CD4-positive, alpha-beta T cell (primary cell): Measurements from ENCODE around the gene BICDL1. TPM values are rescaled to one million over a fixed set of nuclear protein-coding genes. Genes with fewer than 3 reads are reported as not detected.

Experiments
- ATAC-seq: fragments of 200-7000 bp; cut with Tn5 transposase; one replicate; pipeline ENCODE4 v1.10.0; 2022; ENCODE audit warnings: mild to moderate bottlenecking; ENCODE audit not compliant: poor library complexity
- CTCF ChIA-PET: fragments of 350-600 bp; sonication (Branson Sonifier 250); formaldehyde crosslinking; loops from one replicate; lab custom pipeline; 2021; ENCODE audit warnings: antibody characterized with exemption, inconsistent platforms; lab: Charles Lee
- POLR2A ChIA-PET: fragments of 350-600 bp; sonication (Branson Sonifier 250); formaldehyde crosslinking; loops from one replicate; lab custom pipeline; 2021; ENCODE audit warnings: antibody characterized with exemption, inconsistent platforms; lab: Charles Lee
- DNase-seq, 14 experiments: peaks; one replicate each; pipeline ENCODE4 v3.0.0-alpha.2; 2013 to 2020; ENCODE audit warnings: mixed read lengths in 2 of 14
- H3K27ac ChIP-seq, 2 donors: one replicate each; pipeline versions ENCODE4 v1.5.1 to v1.7.0; 2013; ENCODE audit warnings: low read length in 2 of 2, low read depth in 1 of 2, mild to moderate bottlenecking in 1 of 2
- H3K27me3 ChIP-seq, 2 experiments: 1 replicate in 1 of 2; 2 replicates in 1 of 2; pipeline versions ENCODE4 v1.6.1 to v1.7.0; 2013; ENCODE audit warnings: low read length in 2 of 2, control low read depth in 1 of 2, mild to moderate bottlenecking in 1 of 2, moderate library complexity in 1 of 2; ENCODE audit not compliant: insufficient read depth in 2 of 2, control insufficient read depth in 1 of 2
- H3K36me3 ChIP-seq: one replicate; pipeline ENCODE4 v1.6.1; 2013; ENCODE audit warnings: low read length, control low read depth; ENCODE audit not compliant: insufficient read depth
- H3K4me1 ChIP-seq: one replicate; pipeline ENCODE4 v1.6.1; 2013; ENCODE audit warnings: low read length, control low read depth; ENCODE audit not compliant: insufficient read depth
- H3K4me3 ChIP-seq: one replicate; pipeline ENCODE4 v1.5.1; 2013; ENCODE audit warnings: mild to moderate bottlenecking, low read length, moderate library complexity
- H3K9me3 ChIP-seq, 2 experiments: 1 replicate in 1 of 2; 2 replicates in 1 of 2; pipeline versions ENCODE4 v1.6.1 to v1.7.0; 2013; ENCODE audit warnings: low read length in 2 of 2, mild to moderate bottlenecking in 2 of 2, control low read depth in 1 of 2, moderate library complexity in 1 of 2; ENCODE audit not compliant: control insufficient read depth in 1 of 2, insufficient read depth in 1 of 2
- H3K27ac Mint-ChIP-seq: one replicate; pipeline ENCODE4 v1.8.0; 2020; ENCODE audit warnings: mixed read lengths
- H3K27me3 Mint-ChIP-seq: one replicate; pipeline ENCODE4 v1.8.0; 2021; ENCODE audit warnings: mixed read lengths
- H3K36me3 Mint-ChIP-seq: one replicate; pipeline ENCODE4 v1.8.0; 2021; ENCODE audit warnings: low read depth, mixed read lengths
- H3K4me1 Mint-ChIP-seq: one replicate; pipeline ENCODE4 v1.8.0; 2021; ENCODE audit warnings: low read depth, mixed read lengths
- H3K4me3 Mint-ChIP-seq: one replicate; pipeline ENCODE4 v1.8.0; 2020; ENCODE audit warnings: mild to moderate bottlenecking, mixed read lengths
- H3K9me3 Mint-ChIP-seq: one replicate; pipeline ENCODE4 v1.8.0; 2020; ENCODE audit warnings: mixed read lengths
- intact Hi-C, 2 experiments: fragments of 100-400 bp; cut with DNase I in 1 of 2; cut with micrococcal nuclease in 1 of 2; formaldehyde crosslinking; loops; one replicate each; pipeline versions ENCODE4 v1.15.1 to v1.9.0; 2023 to 2025; cut with DNase I, micrococcal nuclease
- polyA plus RNA-seq, 2 donors: library from polyadenylated mRNA; unstranded; fragments of 120-200 nt; gene quantifications; one replicate each; pipeline ENCODE4 v1.2.1, GENCODE V29; 2013
- total RNA-seq, 174 experiments: library from RNA in 2 of 174; stranded (reverse) in 2 of 174; gene quantifications; one replicate each; pipeline ENCODE4 v1.2.3 and lab custom pipeline; 2021 to 2026
- TF ChIP-seq, protein P1 (sequence below): fragments of 200-600 bp; IDR thresholded peaks from one replicate; pipeline ENCODE4 v1.8.0; 2022; ENCODE audit warnings: antibody characterized with exemption, mild to moderate bottlenecking

Gene BICDL1, protein sequence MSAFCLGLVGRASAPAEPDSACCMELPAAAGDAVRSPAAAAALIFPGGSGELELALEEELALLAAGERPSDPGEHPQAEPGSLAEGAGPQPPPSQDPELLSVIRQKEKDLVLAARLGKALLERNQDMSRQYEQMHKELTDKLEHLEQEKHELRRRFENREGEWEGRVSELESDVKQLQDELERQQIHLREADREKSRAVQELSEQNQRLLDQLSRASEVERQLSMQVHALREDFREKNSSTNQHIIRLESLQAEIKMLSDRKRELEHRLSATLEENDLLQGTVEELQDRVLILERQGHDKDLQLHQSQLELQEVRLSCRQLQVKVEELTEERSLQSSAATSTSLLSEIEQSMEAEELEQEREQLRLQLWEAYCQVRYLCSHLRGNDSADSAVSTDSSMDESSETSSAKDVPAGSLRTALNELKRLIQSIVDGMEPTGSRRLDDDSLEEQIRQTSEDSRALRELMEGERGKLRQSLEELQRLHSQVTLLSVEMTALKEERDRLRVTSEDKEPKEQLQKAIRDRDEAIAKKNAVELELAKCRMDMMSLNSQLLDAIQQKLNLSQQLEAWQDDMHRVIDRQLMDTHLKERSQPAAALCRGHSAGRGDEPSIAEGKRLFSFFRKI
- 100 to 1,000 TPM; 143 to 146 TPM for total RNA-seq
- 48.8 TPM for polyA plus RNA-seq (2013, experiment 1 of 2)
- 64.2 TPM for polyA plus RNA-seq (2013, experiment 2 of 2)
- total RNA-seq (lab: John Stamatoyannopoulos, UW) = 43.3 to 922 (median 262) reads per million in 172 experiments

DNA sequence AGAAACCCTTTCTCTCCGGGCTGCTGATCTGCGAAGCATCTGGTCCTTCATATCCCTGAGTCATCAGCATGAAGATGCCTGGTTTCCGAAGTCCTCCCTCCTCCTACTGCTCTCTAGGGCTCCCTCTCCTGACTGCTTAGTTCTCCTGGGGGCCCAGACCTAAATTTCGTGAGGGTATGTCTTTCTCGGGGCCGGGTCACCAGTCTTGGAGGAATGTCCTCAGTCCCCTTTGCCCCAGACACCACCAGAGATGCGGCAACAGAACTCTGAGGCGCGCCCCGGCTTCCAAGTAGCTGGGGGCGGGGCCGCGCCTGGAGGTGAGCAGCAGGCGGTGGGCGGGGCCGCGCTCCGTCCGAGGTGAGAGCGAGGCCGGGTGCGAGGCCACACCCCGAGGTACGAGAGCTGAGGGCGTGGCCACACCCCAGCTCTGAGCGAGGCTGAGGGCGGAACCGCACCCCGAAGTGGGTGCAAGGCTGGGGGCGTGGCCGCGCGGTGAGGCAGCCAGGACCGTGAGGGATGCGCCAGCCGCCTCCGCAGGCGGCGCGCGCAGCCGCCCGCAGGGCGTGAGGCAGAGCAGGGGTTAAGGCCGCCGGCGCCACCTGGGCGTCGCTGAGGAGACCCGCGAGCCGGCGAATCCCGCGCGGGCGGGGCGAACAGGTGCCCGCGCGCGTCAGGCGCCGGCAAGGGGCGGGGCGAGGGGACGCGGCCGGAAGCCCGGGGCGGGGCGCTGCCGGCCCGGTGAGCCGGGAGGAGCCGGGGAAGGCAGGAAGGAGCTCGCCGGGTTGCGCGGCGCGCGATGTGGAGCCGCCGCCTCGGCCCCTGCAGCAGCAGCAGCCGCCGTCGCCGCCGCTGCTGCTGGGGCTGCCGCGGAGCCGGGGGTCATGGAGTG, at the start of gene BICDL1:
BICDL1 (plus strand) TSS at position 765 of the 889 bp plus-strand sequence. CDS start 633 bp downstream, outside the sequence.
- peak within 1 kb of the TSS; percentile 95 for H3K4me3 Mint-ChIP-seq
- ChIA-PET POLR2A (interaction anchor here (0.6 to 3.5 kb wide), 33 partner anchors 10 to 698 kb away, joined by 3 to 106 read pairs (median 5); partner anchors contain the start of genes PXN, RAB35, RNU4-1 and RNU4-2), CTCF (interaction anchor here (0.8 to 4.4 kb wide), 15 partner anchors 9 to 277 kb away, joined by 3 to 33 read pairs (median 4); partner anchors contain the start of genes PXN, RAB35 and RPLP0)
- H3K27me3 Mint-ChIP-seq = no peaks in the 10 kb centered on the region
- no peaks in the 10 kb centered on the region for H3K27me3 ChIP-seq
- intact Hi-C loops = loop anchor here (1.0 to 10.0 kb wide), 6 partner anchors 24 to 206 kb away; partner anchors contain the start of genes GCN1 (in 1 of the 2) and RAB35 (in 1 of the 2)
- H3K27ac Mint-ChIP-seq = peak within 1 kb of the TSS; percentile 97
- H3K36me3 Mint-ChIP-seq = peaks cover 36% of the 10 kb centered on the region
- peaks cover 11% of the 10 kb centered on the region for H3K36me3 ChIP-seq
- peaks cover 39% of the 10 kb centered on the region for H3K4me1 Mint-ChIP-seq
- H3K9me3 Mint-ChIP-seq = no peaks in the 10 kb centered on the region
- ATAC-seq (peak; percentile 80), DNase-seq (peak; percentile 94 to 100 (median 98))
- H3K9me3 ChIP-seq = no peaks in the 10 kb centered on the region
- H3K4me3 ChIP-seq = peak within 1 kb of the TSS; percentile 70
- H3K27ac ChIP-seq = peak within 1 kb of the TSS; percentile 76 to 90
- peaks cover 24% of the 10 kb centered on the region for H3K4me1 ChIP-seq
- TF ChIP-seq, protein P1, sequence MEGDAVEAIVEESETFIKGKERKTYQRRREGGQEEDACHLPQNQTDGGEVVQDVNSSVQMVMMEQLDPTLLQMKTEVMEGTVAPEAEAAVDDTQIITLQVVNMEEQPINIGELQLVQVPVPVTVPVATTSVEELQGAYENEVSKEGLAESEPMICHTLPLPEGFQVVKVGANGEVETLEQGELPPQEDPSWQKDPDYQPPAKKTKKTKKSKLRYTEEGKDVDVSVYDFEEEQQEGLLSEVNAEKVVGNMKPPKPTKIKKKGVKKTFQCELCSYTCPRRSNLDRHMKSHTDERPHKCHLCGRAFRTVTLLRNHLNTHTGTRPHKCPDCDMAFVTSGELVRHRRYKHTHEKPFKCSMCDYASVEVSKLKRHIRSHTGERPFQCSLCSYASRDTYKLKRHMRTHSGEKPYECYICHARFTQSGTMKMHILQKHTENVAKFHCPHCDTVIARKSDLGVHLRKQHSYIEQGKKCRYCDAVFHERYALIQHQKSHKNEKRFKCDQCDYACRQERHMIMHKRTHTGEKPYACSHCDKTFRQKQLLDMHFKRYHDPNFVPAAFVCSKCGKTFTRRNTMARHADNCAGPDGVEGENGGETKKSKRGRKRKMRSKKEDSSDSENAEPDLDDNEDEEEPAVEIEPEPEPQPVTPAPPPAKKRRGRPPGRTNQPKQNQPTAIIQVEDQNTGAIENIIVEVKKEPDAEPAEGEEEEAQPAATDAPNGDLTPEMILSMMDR = peak; percentile 24

DNA sequence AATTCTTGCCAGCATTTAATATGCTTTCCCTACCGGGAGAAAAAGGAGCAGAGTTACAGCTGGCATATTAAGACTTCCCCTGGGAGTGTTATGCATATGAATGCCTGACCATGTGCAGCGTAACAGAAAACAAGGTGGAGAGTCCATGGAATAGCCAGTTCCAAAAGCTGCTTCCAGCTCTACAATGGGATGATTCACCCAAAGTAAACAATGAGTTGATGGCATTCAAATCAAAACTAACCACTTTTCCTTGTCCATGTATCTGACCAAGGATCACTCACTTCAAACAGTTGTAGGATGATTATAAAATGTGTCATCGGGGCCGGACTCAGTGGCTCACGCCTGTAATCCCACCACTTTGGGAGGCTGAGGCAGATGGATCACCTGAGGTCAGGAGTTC, 48.1 kb upstream of the BICDL1 start:
- DNase-seq (no peak), ATAC-seq (no peak)
- Histone ChIP-seq H3K36me3 (no peaks in the 10 kb centered on the region), H3K9me3 (no peaks in the 10 kb centered on the region), H3K4me3 (no peak overlapping the region), H3K27me3 (no peaks in the 10 kb centered on the region), H3K4me1 (peaks cover 3% of the 10 kb centered on the region), H3K27ac (no peak overlapping the region)
- Mint-ChIP-seq H3K4me1 (no peaks in the 10 kb centered on the region), H3K4me3 (no peak overlapping the region), H3K27me3 (no peaks in the 10 kb centered on the region), H3K36me3 (no peaks in the 10 kb centered on the region), H3K27ac (no peak overlapping the region), H3K9me3 (no peaks in the 10 kb centered on the region)
- TF ChIP-seq, protein P1 = no peak
- ChIA-PET POLR2A (no interaction called here), CTCF (no interaction called here)
- intact Hi-C loops = no loop called here

GRCh38 chr12:119942386-119942785, 46.6 kb upstream of the BICDL1 start:
- H3K4me3 Mint-ChIP-seq = no peak overlapping the region
- no peaks in the 10 kb centered on the region for H3K4me1 Mint-ChIP-seq
- H3K27me3 Mint-ChIP-seq = no peaks in the 10 kb centered on the region
- ATAC-seq = no peak
- TF ChIP-seq, protein P1 = no peak
- no peaks in the 10 kb centered on the region for H3K9me3 Mint-ChIP-seq
- ChIA-PET CTCF (interaction anchor here (0.8 kb wide), 1 partner anchor 18 kb away, joined by 3 read pairs; no protein-coding TSS in a partner anchor), POLR2A (no interaction called here)
- no peak overlapping the region for H3K27ac ChIP-seq
- no peak overlapping the region for H3K27ac Mint-ChIP-seq
- H3K9me3 ChIP-seq = no peaks in the 10 kb centered on the region
- intact Hi-C loops = no loop called here
- H3K27me3 ChIP-seq = no peaks in the 10 kb centered on the region
- no peak overlapping the region for H3K4me3 ChIP-seq
- no peaks in the 10 kb centered on the region for H3K36me3 ChIP-seq
- DNase-seq = no peak
- no peaks in the 10 kb centered on the region for H3K36me3 Mint-ChIP-seq
- peaks cover 3% of the 10 kb centered on the region for H3K4me1 ChIP-seq
